K562 (cell line): ENCODE data around the gene AP1AR. TPM values are rescaled to one million over a fixed set of nuclear protein-coding genes. Genes with fewer than 3 reads are reported as not detected.

Experiments used
- CC2D1A ChIP-seq: fragments of 450-650 bp; IDR thresholded peaks from 2 replicates; pipeline ENCODE4 v1.6.1; 2017; ENCODE audit warnings: mild to moderate bottlenecking
- EP300 ChIP-seq: IDR thresholded peaks from 2 replicates; pipeline ENCODE4 v1.6.1; 2012; ENCODE audit warnings: low read length, improper control_type of control experiment
- EZH2 ChIP-seq: IDR thresholded peaks from 2 replicates; pipeline ENCODE4 v1.6.1; 2012; ENCODE audit warnings: low read depth, mild to moderate bottlenecking, inconsistent platforms, low read length, borderline replicate concordance
- JUN ChIP-seq, 2 experiments: sonication (generic) in 1 of 2; formaldehyde crosslinking in 1 of 2; IDR thresholded peaks; 2 replicates each; pipeline versions ENCODE4 v1.6.1 to v1.8.0; 2012 to 2022; ENCODE audit warnings: borderline replicate concordance in 2 of 2, mild to moderate bottlenecking in 2 of 2, improper control_type of control experiment in 1 of 2, low read depth in 1 of 2, low read length in 1 of 2, missing genetic modification reagents in 1 of 2
- NR2F6 ChIP-seq: fragments of 450-650 bp; formaldehyde crosslinking; IDR thresholded peaks from 2 replicates; pipeline ENCODE4 v1.4.0; 2020; ENCODE audit warnings: mild to moderate bottlenecking
- RCOR1 ChIP-seq, 2 experiments: IDR thresholded peaks; 2 replicates each; pipeline ENCODE4 v1.6.1; 2012; ENCODE audit warnings: low read depth in 2 of 2, low read length in 2 of 2, borderline replicate concordance in 1 of 2, improper control_type of control experiment in 1 of 2
- TAF15 ChIP-seq: fragments of 200-400 bp; formaldehyde crosslinking; IDR thresholded peaks from 2 replicates; pipeline ENCODE4 v1.6.1; 2017; ENCODE audit warnings: mild to moderate bottlenecking, low read depth, low read length, moderate library complexity
- ZNF175 ChIP-seq: fragments of 200-800 bp; sonication (Bioruptor generic); IDR thresholded peaks from 2 replicates; pipeline ENCODE4 v1.6.1; 2016; ENCODE audit warnings: low read depth, mild to moderate bottlenecking, missing genetic modification characterization, missing compliant biosample characterization
- ZNF224 ChIP-seq: sonication (generic); formaldehyde crosslinking; IDR thresholded peaks from 2 replicates; pipeline ENCODE4 v1.8.0; 2022; ENCODE audit warnings: mild to moderate bottlenecking, missing genetic modification reagents
- ZNF274 ChIP-seq: IDR thresholded peaks from 2 replicates; pipeline ENCODE4 v1.6.1; 2011; ENCODE audit warnings: low read depth, mild to moderate bottlenecking, low read length, moderate library complexity, borderline replicate concordance
- ZNF311 ChIP-seq: fragments of 250-450 bp; sonication (Bioruptor Pico); IDR thresholded peaks from 2 replicates; pipeline ENCODE4 v1.4.0; 2020; ENCODE audit warnings: mild to moderate bottlenecking, moderate library complexity
- ZNF79 ChIP-seq: fragments of 250-450 bp; sonication (Bioruptor Pico); IDR thresholded peaks from 2 replicates; pipeline ENCODE4 v1.4.0; 2020; ENCODE audit warnings: low read depth, mild to moderate bottlenecking, moderate library complexity
- polyA plus RNA-seq, 8 experiments: library from polyadenylated mRNA; depleted of rRNA in 4 of 8; stranded (reverse) in 5 of 8; unstranded in 3 of 8; fragments of >200 nt; fragmentation: Nextera tagmentation in 2 of 8; fragmentation: Illumina TruSeq in 1 of 8; extraction: Ambion mirVana in 2 of 8; extraction: Trizol in 1 of 8; gene quantifications; 2 replicates each; pipeline versions ENCODE4 v1.2.1 to v1.2.3, GENCODE V29; 2011 to 2014; ENCODE audit warnings: inconsistent platforms in 1 of 8, missing spikeins in 1 of 8
- total RNA-seq, 7 experiments: library from RNA; depleted of rRNA in 6 of 7; stranded (reverse); fragments of >200 nt in 6 of 7; fragmentation: Illumina TruSeq in 2 of 7; extraction: Trizol in 2 of 7; gene quantifications; 2 replicates each; pipeline versions ENCODE4 v1.2.1 to v1.2.3, GENCODE V29; 2011 to 2021; ENCODE audit warnings: low replicate concordance in 1 of 7
- TF ChIP-seq, protein P1 (sequence below): fragments of 250-450 bp; sonication (Bioruptor Pico); IDR thresholded peaks from 2 replicates; pipeline ENCODE4 v1.9.0; 2021; ENCODE audit warnings: mild to moderate bottlenecking, inconsistent platforms
- TF ChIP-seq, protein P2 (sequence below): fragments of 450-650 bp; IDR thresholded peaks from 2 replicates; pipeline ENCODE4 v1.6.1; 2016
- TF ChIP-seq, protein P3 (sequence below): fragments of 450-650 bp; IDR thresholded peaks from 2 replicates; pipeline ENCODE4 v1.6.1; 2018; ENCODE audit not compliant: partially characterized antibody

The AP1AR gene
- total and polyA plus RNA-seq, 9 of the 15 experiments (the other 6 are each of a cell fraction or from before 2014, with no cell fraction given): 2.6 to 20.7 (median 12.2) TPM

DNA sequence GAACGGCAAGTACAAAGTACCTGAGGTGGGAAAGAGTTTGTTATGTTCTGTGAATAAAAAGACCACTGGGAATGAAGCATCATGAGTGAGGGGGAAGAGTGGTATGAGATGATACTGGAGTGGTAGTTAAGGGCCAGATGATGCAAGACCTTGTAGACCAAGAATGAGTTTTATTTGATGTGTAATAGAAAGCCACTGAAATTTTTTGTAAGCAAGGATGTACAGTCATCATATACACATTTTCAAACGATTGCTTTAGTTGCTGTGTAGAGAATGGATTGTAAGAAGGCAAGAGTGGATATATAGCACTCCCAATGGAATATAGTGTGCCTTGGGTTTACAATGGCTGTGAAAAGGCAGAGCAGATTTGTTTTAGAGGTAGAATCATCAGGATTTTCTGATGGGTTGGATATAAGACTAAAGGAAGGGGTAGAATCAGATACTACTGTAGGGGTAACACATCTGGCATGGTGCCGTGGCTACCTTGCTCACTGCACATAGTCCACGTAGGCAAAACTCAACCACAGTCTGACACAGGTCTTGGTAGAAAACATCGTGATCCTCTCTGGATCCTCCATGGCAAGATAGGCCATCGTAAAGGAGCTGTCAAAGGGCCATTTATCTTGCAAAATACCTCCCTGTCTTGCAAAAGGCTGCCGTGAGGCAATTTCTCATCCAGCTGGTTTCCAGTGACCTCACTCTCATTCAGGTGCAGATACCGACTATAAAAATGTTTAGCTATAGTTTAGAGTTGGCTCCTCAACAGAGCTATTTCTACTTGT is 39.2 kb downstream of the AP1AR start (continued):
- TF ChIP-seq NR2F6 (no peak), ZNF175 (CRISPR knock-in tag) (no peak), ZNF311 (CRISPR knock-in tag) (no peak), CC2D1A (no peak), TAF15 (no peak), EZH2 (no peak), ZNF274 (no peak), JUN (IDR thresholded peaks at IDR 0.05; ENCODE audit: borderline replicate concordance, low read depth, low read length) (no peak), JUN (CRISPR knock-in tag; IDR thresholded peaks at IDR 0.05; ENCODE audit: borderline replicate concordance) (no peak), ZNF224 (CRISPR knock-in tag) (no peak), RCOR1 (IDR thresholded peaks at IDR 0.05; ENCODE audit: borderline replicate concordance in 1 of 2, low read depth in 2 of 2, low read length in 2 of 2) (no peak), EP300 (no peak), ZNF79 (no peak)
- TF ChIP-seq, protein P1, sequence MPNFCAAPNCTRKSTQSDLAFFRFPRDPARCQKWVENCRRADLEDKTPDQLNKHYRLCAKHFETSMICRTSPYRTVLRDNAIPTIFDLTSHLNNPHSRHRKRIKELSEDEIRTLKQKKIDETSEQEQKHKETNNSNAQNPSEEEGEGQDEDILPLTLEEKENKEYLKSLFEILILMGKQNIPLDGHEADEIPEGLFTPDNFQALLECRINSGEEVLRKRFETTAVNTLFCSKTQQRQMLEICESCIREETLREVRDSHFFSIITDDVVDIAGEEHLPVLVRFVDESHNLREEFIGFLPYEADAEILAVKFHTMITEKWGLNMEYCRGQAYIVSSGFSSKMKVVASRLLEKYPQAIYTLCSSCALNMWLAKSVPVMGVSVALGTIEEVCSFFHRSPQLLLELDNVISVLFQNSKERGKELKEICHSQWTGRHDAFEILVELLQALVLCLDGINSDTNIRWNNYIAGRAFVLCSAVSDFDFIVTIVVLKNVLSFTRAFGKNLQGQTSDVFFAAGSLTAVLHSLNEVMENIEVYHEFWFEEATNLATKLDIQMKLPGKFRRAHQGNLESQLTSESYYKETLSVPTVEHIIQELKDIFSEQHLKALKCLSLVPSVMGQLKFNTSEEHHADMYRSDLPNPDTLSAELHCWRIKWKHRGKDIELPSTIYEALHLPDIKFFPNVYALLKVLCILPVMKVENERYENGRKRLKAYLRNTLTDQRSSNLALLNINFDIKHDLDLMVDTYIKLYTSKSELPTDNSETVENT (CRISPR knock-in tag): no peak
- TF ChIP-seq, protein P2, sequence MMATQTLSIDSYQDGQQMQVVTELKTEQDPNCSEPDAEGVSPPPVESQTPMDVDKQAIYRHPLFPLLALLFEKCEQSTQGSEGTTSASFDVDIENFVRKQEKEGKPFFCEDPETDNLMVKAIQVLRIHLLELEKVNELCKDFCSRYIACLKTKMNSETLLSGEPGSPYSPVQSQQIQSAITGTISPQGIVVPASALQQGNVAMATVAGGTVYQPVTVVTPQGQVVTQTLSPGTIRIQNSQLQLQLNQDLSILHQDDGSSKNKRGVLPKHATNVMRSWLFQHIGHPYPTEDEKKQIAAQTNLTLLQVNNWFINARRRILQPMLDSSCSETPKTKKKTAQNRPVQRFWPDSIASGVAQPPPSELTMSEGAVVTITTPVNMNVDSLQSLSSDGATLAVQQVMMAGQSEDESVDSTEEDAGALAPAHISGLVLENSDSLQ: peak; percentile 6; the same call in 1 of the 2 replicates
- TF ChIP-seq, protein P3, sequence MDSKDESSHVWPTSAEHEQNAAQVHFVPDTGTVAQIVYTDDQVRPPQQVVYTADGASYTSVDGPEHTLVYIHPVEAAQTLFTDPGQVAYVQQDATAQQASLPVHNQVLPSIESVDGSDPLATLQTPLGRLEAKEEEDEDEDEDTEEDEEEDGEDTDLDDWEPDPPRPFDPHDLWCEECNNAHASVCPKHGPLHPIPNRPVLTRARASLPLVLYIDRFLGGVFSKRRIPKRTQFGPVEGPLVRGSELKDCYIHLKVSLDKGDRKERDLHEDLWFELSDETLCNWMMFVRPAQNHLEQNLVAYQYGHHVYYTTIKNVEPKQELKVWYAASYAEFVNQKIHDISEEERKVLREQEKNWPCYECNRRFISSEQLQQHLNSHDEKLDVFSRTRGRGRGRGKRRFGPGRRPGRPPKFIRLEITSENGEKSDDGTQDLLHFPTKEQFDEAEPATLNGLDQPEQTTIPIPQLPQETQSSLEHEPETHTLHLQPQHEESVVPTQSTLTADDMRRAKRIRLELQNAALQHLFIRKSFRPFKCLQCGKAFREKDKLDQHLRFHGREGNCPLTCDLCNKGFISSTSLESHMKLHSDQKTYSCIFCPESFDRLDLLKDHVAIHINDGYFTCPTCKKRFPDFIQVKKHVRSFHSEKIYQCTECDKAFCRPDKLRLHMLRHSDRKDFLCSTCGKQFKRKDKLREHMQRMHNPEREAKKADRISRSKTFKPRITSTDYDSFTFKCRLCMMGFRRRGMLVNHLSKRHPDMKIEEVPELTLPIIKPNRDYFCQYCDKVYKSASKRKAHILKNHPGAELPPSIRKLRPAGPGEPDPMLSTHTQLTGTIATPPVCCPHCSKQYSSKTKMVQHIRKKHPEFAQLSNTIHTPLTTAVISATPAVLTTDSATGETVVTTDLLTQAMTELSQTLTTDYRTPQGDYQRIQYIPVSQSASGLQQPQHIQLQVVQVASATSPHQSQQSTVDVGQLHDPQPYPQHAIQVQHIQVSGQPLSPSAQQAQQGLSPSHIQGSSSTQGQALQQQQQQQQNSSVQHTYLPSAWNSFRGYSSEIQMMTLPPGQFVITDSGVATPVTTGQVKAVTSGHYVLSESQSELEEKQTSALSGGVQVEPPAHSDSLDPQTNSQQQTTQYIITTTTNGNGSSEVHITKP: no peak
